HG02610 (cell line): ENCODE data around the gene C1QL4.
"Not testable (repeated sequence)": the region's sequence is repeated elsewhere in the genome, so short reads cannot be mapped to it uniquely, and the experiment has no call there.

ENCODE experiments used
- ATAC-seq: cut with Tn5 transposase; IDR thresholded peaks from one replicate; pipeline ENCODE4 v1.9.1; 2021; ENCODE audit warnings: mild to moderate bottlenecking, moderate library complexity; ENCODE audit not compliant: unreplicated experiment

Gene C1QL4

DNA sequence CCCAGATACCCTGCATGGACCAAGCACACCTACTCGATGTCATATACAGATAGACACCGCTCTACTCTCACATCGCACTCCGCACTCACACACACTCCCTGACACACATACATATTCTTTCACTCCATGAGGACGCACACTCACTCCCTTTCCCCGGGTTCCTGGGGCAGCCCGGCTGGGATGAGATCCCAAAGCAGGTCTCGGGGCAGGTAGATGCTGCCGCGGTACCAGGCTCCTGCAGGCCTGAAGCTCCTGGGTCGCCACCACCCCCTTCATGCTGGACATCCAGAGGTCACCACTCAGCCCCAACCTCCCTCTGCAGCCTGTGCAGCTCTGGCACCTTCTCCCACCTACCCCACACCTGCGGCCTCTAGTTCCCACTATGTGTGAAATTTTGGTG, 2.3 kb downstream of the C1QL4 start:
- ATAC-seq: no peak

DNA sequence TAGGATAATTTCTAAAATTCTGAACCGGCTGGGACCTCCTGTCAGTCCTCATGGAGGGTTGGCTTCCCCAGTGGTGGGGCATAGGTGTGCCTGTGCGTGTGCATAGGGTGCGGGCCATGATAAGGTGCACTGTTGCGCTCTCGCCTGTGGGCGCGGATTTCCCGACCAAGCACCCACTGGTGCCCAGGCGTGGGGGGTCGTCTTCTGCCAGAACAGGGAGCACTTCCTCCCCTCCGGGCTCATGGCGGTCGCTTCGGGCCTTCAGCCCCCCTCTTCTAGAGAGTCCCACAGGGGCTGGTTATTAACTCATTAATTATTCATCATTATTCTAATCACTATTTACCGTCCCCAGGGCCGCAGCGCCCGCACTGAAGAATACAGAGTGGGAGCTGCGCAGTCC, 2.8 kb downstream of the C1QL4 start:
- ATAC-seq: no peak

DNA sequence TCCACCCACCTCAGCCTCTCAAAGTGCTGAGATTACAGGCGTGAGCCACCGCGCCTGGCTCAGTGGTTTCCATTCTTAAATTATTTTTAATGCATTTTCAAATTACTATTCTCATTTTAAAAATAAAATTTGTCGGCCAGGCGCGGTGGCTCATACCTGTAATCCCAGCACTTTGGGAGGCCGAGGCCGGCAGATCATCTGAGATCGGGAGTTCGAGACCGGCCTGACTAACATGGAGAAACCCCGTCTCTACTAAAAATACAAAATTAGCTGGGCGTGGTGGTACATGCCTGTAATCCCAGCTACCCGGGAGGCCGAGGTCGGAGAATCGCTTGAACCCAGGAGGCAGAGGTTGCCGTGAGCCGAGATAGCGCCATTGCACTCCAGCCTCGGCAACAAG, 3.2 kb downstream of the C1QL4 start:
- ATAC-seq: not testable (repeated sequence)

DNA sequence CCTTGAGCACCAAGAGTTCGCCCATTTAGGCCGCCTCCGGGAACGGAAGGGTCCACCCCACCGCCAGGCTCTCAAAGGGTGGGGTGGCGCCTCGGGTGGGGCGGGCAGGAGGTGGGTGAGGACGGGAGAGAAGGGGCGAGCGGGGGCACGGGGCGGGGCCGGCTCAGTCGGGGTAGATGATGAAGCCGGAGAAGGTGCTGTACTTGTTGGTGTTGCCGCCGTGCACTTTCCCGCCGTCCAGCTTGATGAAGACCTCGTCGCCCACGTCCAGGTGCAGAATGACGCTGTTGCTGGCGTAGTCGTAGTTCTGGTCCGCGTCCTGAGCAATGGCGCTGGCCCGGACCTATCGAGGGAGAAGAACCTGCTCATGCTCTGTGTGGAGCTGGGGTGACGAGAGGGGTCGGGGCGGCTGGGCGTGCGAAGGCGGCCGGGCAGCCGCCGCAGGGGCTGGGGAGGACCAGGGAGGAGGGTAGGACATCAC, 4.1 kb downstream of the C1QL4 start:
- ATAC-seq: no peak

DNA sequence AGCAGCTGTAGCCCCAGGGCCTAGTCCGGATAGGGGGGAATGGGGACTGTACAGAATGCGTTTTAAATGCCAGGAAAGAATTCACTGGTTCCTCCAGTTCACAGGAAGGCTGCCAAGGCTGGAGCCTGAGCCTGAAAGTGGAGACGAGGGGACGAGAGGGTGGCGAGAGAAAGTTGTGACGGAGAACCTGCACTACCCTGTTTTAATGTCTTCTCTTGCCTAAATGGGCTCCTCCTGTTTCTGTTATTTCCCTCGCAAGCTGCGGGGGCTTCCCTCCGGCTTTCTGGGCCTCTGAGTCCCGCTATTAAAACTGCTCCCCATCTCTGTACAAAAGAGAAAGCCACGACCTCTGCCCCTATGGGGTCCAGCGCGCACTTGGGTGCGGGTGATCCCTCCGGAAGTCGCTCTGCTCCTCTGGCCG, 4.5 kb downstream of the C1QL4 start:
- no peak for ATAC-seq

DNA sequence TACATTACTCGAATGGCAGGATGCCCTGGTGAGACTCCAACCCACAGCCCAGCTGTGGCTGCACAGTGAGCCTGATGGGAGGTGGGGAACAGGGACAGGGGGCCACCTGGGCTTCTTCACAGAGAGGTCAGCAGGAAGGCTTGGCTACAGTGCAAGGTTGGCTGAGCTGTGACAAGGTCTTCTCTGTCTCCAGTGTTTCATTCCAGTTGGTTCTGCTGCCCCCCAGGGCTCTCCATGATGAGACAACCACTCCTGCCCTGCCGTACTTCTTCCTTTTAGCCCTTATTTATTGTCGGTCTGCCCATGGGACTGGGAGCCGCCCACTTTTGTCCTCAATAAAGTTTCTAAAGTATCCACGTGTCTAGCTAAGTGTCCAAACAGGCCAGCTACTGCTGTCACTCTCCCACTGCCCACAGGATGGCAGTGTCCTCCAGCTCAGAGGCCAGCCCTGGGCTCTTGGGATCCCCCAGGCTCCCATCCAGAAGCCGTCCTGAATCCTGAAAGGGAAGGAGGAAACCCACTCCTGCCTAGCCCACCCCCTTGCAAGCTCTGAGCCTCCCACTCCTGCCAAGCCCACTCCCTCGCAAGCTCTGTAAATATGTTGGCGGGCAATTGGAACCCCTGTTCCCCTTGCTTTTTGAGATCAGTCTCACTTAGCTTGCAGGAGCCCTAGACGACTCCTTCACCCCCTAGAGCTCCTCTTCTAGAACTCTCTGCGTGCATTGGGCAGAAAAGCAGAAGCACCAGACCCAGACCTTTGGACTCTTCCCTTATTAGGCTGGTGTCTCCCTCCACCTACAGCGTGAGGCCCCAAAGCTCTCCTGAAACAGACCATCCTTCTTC, 5.4 kb downstream of the C1QL4 start:
- ATAC-seq: no peak

DNA sequence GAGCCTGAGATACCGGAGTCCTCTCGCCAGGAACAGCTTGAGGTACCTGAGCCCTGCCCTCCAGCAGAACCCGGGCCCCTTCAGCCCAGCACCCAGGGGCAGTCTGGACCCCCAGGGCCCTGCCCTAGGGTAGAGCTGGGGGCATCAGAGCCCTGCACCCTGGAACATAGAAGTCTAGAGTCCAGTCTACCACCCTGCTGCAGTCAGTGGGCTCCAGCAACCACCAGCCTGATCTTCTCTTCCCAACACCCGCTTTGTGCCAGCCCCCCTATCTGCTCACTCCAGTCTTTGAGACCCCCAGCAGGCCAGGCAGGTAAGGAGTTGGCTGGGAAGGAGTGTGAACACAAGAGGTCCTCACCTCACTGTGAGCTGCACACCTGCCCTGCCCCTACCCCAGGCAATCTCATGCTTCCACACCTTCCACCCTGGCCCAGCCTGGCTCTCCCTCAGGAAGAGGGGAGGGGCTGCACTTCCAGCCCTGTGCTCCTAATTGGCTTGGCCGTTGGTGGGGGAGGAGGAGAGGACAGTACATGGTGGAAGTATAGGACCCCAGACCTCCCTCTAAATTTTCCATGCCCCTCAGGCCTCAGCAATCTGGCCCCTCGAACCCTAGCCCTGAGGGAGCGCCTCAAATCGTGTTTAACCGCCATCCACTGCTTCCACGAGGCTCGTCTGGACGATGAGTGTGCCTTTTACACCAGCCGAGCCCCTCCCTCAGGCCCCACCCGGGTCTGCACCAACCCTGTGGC, 6.2 kb downstream of the C1QL4 start:
- ATAC-seq: no peak

DNA sequence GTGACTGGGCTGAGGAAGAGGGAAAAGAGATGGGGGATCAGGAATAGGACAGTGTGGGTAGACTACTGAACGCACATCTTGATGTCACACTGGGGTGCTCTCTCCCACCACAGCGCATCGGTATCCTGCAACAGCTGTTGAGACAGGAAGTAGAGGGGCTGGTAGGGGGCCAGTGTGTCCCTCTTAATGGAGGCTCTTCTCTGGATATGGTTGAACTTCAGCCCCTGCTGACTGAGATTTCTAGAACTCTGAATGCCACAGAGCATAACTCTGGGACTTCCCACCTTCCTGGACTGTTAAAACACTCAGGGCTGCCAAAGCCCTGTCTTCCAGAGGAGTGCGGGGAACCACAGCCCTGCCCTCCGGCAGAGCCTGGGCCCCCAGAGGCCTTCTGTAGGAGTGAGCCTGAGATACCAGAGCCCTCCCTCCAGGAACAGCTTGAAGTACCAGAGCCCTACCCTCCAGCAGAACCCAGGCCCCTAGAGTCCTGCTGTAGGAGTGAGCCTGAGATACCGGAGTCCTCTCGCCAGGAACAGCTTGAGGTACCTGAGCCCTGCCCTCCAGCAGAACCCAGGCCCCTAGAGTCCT, 6.9 kb downstream of the C1QL4 start:
- no peak for ATAC-seq

DNA sequence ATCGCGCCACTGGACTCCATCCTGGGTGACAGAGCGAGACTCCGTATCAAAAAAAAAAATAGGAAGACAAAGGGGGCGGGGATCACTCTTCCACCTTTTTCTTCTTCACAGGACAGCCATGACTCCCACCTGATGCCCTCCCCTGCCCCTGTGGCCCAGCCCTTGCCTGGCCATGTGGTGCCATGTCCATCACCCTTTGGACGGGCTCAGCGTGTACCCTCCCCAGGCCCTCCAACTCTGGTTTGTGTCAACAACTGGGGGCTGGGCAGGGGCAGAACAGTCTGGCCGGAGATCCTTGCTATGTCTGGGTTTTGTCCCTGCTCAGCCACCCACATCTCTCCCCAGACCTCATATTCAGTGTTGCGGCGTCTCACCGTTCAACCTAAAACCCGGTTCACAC, 8.2 kb downstream of the C1QL4 start:
- no peak for ATAC-seq

DNA sequence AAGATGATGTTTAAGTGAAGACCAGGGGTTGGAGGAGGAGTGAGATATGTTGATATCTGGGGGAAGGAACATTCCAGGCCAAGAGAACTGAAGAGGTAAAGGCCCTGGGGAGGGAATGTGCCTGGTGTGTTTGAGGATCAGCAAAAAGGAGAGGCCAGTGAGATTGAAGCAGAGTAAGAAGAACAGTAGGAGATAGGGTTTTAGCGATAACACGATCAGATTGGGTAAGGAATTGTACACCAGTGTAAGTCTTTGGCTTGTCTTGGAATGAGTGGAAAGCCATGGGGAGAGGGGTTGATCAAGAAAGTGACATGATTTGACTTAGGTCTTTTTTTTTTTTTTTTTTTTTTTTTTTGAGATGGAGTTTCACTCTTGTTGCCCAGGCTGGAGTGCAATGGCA, 9.1 kb downstream of the C1QL4 start:
- no peak for ATAC-seq

DNA sequence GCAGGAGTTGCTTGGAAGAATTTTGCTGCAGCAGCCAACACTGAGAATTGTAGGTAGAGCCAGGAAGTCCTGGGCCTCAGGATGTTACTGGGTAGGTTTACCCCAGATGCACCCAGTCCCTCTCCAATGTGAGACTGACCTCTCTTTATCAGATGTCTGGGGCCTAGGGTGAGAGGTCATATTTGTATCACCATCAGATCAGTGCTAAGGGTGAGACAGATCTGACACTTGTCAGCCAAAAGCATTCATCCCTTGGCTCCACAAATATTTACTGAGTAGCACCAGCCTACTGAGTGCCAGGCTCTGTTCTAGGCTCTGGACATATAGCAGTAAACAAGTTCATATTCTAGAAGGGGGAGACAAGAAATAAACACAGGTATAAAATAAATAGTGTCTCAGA, 9.6 kb downstream of the C1QL4 start:
- ATAC-seq: no peak

DNA sequence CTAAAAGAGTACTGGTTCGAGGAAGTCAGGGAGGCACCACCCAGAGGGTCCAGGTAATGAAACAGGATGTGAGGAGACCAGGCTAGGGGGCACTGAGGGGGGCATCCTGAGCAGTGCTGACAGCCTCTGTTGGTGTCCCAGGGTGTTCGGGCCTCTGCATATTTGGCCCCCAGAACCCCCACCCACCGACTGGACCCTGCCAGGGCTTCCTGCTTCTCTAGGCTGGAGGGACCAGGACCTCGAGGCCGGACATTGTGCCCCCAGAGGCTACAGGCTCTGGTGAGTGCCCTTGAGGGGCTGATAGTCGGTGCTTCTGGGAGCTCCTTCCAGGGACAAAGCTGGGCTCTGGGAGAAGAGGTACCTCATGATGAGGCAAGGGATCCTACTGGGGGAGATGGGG, 11.4 kb downstream of the C1QL4 start:
- ATAC-seq: no peak

DNA sequence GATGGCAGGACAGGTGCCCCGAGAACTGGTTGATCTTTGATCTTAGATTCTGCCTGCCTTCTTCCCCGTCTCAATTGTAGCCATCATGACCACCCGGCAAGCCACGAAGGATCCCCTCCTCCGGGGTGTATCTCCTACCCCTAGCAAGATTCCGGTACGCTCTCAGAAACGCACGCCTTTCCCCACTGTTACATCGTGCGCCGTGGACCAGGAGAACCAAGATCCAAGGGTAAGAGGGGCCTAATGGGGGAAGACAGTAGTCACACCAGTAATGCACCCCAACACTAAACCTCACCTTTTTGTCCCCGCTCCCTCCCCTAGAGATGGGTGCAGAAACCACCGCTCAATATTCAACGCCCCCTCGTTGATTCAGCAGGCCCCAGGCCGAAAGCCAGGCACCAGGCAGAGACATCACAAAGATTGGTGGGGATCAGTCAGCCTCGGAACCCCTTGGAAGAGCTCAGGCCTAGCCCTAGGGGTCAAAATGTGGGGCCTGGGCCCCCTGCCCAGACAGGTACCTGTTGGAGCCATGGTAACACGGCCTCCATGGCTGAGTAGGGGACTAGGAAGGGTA, 13.4 kb downstream of the C1QL4 start:
- no peak for ATAC-seq

DNA sequence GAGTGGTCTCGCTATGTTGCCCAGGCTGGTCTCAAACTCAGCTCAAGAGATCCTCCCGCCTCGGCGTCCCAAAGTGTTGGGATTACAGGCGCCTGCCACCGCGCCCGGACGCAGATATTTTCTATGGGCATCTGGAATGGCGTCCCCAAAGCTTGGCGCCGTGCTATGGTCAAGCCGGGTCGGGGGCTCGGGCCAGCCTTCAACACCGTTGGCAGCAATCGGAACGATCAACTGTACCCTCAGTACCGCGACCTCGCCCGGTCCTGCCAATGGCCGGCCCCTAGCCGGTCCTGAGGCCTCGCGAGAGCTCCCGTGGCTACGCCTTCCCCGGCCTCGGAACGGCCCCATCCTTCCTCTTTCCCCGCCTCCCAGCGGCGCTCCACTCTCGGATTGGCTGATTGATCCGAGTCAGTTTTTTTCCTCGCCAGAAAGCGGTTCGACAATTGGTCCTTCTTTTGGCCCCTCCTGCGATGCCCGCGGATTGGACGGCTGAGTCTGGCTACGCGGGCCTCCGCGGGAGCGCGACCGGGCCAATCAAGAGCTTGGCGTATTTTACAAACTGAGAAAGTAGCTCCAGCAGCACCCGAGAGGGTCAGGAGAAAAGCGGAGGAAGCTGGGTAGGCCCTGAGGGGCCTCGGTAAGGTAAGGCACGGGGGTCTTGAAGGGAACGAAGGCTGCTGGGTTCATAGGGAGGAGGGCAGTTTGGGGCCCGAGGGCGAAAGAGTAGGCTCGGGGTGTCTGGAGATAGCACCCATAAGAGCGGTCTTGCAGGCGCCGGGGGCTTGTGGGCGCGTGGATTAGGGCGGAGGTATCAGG, 14.1 kb downstream of the C1QL4 start, which contains the start of gene TROAP:
Gene TROAP, plus strand, starts transcription at position 548 of the 816 bp plus-strand sequence. CDS start 354 bp downstream, outside the sequence.
- peak; percentile 98 for ATAC-seq

DNA sequence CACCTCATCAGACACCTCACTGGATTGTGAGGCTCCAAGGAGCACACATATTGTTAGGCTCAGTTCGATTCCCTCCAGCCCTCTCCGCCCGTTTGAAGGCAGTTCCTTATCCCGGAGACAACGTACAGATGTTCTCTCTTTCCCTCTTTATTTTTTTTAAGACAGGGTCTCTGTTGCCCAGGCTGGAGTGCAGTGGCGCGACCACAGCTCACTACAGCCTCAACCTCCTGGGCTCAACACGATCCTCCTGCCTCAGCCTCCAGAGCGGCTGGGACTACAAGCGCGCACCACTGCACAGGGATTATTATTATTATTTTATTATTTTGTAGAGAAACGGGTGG, 14.7 kb downstream of the C1QL4 start:
- no peak for ATAC-seq

DNA sequence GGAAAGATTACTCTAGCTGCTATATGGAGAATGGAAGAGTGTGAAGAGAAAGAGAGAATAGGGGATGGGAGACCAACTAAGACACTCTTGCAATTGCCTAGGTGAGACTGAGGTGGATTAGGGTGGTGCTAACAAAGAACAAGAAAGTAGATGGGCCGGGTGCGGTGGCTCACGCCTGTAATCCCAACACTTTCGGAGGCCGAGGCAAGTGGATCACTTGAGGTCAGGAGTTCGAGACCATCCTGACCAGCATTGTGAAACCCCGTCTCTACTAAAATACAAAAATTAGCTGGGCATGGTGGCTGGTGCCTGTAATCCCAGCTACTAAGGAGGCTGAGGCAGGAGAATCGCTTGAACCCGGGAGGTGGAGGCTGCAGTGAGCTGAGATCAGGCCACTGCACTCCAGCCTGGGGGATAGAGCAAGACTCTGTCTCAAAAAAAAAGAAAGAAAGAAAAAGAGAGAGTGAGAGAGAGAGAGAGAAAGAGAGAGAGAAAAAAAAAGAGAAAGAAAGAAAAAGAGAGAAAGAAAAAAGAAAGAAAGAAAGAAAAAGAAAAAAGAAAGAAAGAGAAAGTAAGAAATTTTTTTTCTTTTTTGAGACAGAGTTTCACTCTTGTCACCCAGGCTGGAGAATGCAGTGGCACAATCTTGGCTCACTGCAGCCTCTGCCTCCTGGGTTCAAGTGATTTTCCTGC, 16.4 kb downstream of the C1QL4 start:
- not testable (repeated sequence) for ATAC-seq

DNA sequence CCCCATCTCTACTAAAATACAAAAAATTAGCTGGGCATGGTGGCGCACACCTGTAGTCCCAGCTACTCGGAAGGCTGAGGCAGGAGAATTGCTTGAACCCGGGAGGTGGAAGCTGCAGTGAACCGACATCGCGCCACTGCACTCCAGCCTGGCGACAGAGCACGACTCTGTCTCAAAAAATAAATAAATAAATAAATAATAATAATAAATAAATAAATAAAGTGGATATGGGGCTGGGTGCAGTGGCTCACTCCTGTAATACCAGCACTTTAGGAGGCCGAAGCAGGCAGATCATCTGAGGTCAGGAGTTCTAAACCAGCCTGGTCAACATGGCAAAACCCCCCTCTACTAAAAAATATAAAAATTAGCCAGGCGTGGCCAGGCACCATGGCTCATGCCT, 19.9 kb downstream of the C1QL4 start:
- ATAC-seq: not testable (repeated sequence)

DNA sequence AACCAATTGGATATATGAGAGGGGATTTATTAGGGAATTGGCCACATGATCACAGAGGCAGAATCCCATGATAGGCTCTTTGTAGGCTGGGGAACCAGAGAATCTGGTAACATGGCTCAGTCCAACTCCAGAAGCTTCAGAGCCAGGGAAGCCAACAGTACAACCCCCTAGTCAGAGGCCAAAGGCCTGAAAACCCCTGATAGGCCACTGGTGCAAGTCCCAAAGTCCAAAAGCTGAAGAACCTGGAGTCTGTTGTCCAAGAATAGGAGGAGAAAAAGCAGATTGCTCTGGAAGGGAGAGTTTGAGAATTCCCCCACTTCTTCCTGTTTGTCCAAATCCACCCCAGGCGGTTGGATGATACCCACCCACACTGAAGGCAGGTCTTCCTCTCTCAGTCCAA, 22.2 kb downstream of the C1QL4 start:
- ATAC-seq: no peak

DNA sequence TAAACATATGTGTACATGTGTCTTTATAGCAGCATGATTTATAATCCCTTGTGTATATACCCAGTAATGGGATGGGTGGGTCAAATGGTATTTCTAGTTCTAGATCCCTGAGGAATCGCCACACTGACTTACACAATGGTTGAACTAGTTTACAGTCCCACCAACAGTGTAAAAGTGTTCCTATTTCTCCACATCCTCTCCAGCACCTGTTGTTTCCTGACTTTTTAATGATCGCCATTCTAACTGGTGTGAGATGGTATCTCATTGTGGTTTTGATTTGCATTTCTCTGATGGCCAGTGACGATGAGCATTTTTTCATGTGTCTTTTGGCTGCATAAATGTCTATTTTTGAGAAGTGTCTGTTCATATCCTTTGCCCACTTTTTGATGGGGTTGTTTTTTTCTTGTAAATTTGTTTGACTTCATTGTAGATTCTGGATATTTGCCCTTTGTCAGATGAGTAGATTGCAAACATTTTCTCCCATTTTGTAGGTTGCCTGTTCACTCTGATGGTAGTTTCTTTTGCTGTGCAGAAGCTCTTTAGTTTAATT, 26.5 kb downstream of the C1QL4 start:
- not testable (repeated sequence) for ATAC-seq

DNA sequence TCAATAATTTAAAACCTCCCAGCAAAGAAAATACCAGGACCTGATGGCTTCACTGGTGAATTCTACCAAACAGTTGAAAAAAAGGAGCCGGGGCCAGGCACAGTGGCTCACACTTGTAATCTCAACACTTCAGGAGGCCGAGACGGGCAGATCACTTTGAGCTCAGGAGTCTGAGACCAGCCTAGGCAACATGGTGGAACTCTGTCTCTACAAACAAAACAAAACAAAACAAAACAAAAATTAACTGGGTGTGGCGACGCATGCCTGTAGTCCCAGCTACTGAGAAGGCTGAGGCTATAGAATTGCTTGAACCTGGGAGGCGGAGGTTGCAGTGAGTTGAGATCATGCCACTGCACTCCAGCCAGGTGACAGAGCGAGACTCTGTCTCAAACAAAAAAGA, 27.6 kb downstream of the C1QL4 start:
- ATAC-seq: no peak
